Endodermal cell (in vitro differentiated cells): ENCODE results near the gene PIWIL1. TPM values are rescaled to one million over a fixed set of nuclear protein-coding genes. Genes with fewer than 3 reads are reported as not detected.

Experiments used
- DNase-seq: peaks from one replicate; pipeline ENCODE4 v3.0.0-alpha.2; 2017
- H3K27ac ChIP-seq: 2 replicates; pipeline ENCODE4 v1.5.1; 2013; ENCODE audit warnings: mild to moderate bottlenecking, low read depth, low read length, moderate library complexity
- H3K27me3 ChIP-seq: 2 replicates; pipeline ENCODE4 v1.6.1; 2013; ENCODE audit warnings: mild to moderate bottlenecking, low read length, moderate library complexity; ENCODE audit not compliant: insufficient read depth, control insufficient read depth, poor library complexity, severe bottlenecking
- H3K36me3 ChIP-seq: 2 replicates; pipeline ENCODE4 v1.7.0; 2013; ENCODE audit warnings: mild to moderate bottlenecking, low read length, moderate library complexity; ENCODE audit not compliant: control insufficient read depth, insufficient read depth
- H3K4me1 ChIP-seq: one replicate; pipeline ENCODE4 v1.7.0; 2013; ENCODE audit warnings: low read length; ENCODE audit not compliant: control insufficient read depth, insufficient read depth
- H3K4me3 ChIP-seq: 2 replicates; pipeline ENCODE4 v1.5.1; 2013; ENCODE audit warnings: mild to moderate bottlenecking, low read length, moderate library complexity
- H3K9ac ChIP-seq: 2 replicates; pipeline ENCODE4 v1.6.1; 2013; ENCODE audit warnings: mild to moderate bottlenecking, low read length, moderate library complexity; ENCODE audit not compliant: poor library complexity, severe bottlenecking; ENCODE audit errors: extremely low read depth
- H3K9me3 ChIP-seq: 2 replicates; pipeline ENCODE4 v1.6.1; 2013; ENCODE audit warnings: mild to moderate bottlenecking, low read length, moderate library complexity; ENCODE audit not compliant: control insufficient read depth
- H3K27ac Mint-ChIP-seq: 2 replicates; pipeline ENCODE4 v1.8.0; 2020; ENCODE audit warnings: mixed read lengths
- H3K27me3 Mint-ChIP-seq: 2 replicates; pipeline ENCODE4 v1.8.0; 2021; ENCODE audit warnings: mild to moderate bottlenecking, mixed read lengths; ENCODE audit not compliant: insufficient read depth
- H3K36me3 Mint-ChIP-seq: 2 replicates; pipeline ENCODE4 v1.8.0; 2020; ENCODE audit warnings: low read depth, mixed read lengths
- H3K4me1 Mint-ChIP-seq: 2 replicates; pipeline ENCODE4 v1.8.0; 2020; ENCODE audit warnings: mixed read lengths
- H3K4me3 Mint-ChIP-seq: 2 replicates; pipeline ENCODE4 v1.8.0; 2020; ENCODE audit warnings: mild to moderate bottlenecking, moderate library complexity, mixed read lengths
- H3K9me3 Mint-ChIP-seq: 2 replicates; pipeline ENCODE4 v1.8.0; 2020; ENCODE audit warnings: mild to moderate bottlenecking, mixed read lengths
- WGBS, 2 experiments: methylation state at CpG; one replicate each; pipeline versions ENCODE4 v1.1.5 to v1.1.7; 2013; ENCODE audit warnings: missing lambda C conversion rate in 2 of 2, mixed read lengths in 1 of 2; ENCODE audit not compliant: insufficient coverage in 1 of 2, insufficient read length in 1 of 2; 5-methylcytosine and 5-hydroxymethylcytosine counted together
- total RNA-seq, 2 donors: library from RNA; stranded (reverse); fragmentation: NEBNext Ultra II Directional in 1 of 2; extraction: Animal tissue kit (Norgen Biotek cat#: 25700) in 1 of 2; gene quantifications; 2 replicates in 1 of 2; 3 replicates in 1 of 2; pipeline ENCODE4 v1.2.1, GENCODE V29; 2021
- TF ChIP-seq, protein P1 (sequence below): fragments of 200-600 bp; sonication (generic); conservative IDR thresholded peaks from 2 replicates; pipeline ENCODE4 v1.5.0; 2021; ENCODE audit warnings: antibody characterized with exemption, mild to moderate bottlenecking

The PIWIL1 gene
- total RNA-seq, 2 donors from 2014 or later: not detected

DNA sequence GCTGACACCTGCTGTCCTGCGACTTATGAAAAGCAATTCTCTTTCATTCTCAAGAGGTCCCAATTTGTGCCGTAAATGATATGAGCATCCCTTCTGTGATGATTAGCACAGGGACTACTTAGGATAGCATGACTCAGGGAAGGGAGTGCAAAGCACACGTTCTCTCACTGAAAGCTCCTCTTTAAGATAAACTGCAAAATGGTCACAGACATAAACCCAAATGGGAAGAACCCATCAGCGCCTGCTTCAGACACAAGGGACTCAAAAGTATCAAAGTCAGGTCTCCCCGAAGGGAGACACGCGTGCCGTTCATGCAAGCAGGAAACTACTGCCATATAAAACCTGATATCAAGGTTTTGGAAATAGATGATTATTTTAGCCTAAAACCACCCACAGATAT lies 33.9 kb upstream of the PIWIL1 start:
- WGBS, 2 experiments: 88 to 92% methylated on average over 3 to 8 of the region's 8 CpGs
- H3K27ac ChIP-seq: no peak overlapping the region
- H3K4me3 ChIP-seq: no peak overlapping the region
- no peaks in the 10 kb centered on the region for H3K9me3 ChIP-seq
- Mint-ChIP-seq H3K36me3 (no peaks in the 10 kb centered on the region), H3K9me3 (no peaks in the 10 kb centered on the region), H3K27ac (no peak overlapping the region), H3K27me3 (peaks cover 50% of the 10 kb centered on the region), H3K4me3 (no peak overlapping the region), H3K4me1 (no peaks in the 10 kb centered on the region)
- no peaks in the 10 kb centered on the region for H3K4me1 ChIP-seq
- peak; percentile 27 for DNase-seq
- H3K9ac ChIP-seq: no peak overlapping the region
- H3K36me3 ChIP-seq: no peaks in the 10 kb centered on the region
- TF ChIP-seq, protein P1, sequence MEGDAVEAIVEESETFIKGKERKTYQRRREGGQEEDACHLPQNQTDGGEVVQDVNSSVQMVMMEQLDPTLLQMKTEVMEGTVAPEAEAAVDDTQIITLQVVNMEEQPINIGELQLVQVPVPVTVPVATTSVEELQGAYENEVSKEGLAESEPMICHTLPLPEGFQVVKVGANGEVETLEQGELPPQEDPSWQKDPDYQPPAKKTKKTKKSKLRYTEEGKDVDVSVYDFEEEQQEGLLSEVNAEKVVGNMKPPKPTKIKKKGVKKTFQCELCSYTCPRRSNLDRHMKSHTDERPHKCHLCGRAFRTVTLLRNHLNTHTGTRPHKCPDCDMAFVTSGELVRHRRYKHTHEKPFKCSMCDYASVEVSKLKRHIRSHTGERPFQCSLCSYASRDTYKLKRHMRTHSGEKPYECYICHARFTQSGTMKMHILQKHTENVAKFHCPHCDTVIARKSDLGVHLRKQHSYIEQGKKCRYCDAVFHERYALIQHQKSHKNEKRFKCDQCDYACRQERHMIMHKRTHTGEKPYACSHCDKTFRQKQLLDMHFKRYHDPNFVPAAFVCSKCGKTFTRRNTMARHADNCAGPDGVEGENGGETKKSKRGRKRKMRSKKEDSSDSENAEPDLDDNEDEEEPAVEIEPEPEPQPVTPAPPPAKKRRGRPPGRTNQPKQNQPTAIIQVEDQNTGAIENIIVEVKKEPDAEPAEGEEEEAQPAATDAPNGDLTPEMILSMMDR: no peak
- peaks cover 10% of the 10 kb centered on the region for H3K27me3 ChIP-seq

DNA sequence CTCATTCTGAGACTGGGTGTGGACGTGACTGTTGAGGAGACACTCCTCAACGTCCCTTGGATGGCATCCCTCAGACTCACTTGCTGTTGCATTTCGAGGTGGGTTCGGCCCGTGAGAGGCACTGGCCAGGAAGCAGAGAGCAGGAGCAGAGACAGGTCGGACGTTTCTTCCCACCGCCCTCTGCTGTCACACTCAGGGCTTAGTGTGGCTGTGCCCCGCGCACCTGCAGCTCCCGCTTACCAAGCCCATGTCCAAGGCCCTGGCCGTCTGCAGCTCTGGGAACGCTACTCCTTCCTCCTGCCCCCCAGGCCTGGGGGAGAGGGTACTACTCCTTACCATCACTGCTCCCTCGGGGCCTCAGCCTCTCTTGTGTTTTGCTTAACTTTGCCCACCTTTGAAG lies 29.8 kb upstream of the PIWIL1 start:
- Mint-ChIP-seq H3K9me3 (peaks cover under 1% of the 10 kb centered on the region), H3K4me3 (no peak overlapping the region), H3K4me1 (no peaks in the 10 kb centered on the region), H3K27ac (no peak overlapping the region), H3K36me3 (no peaks in the 10 kb centered on the region), H3K27me3 (peaks cover 45% of the 10 kb centered on the region)
- Histone ChIP-seq H3K9me3 (no peaks in the 10 kb centered on the region), H3K9ac (no peak overlapping the region), H3K27ac (no peak overlapping the region), H3K4me3 (no peak overlapping the region), H3K27me3 (peaks cover 10% of the 10 kb centered on the region), H3K36me3 (no peaks in the 10 kb centered on the region), H3K4me1 (no peaks in the 10 kb centered on the region)
- DNase-seq: peak; percentile 36
- TF ChIP-seq, protein P1: no peak
- 86 to 93% methylated on average over 13 to 14 of the region's 14 CpGs for WGBS, 2 experiments

DNA sequence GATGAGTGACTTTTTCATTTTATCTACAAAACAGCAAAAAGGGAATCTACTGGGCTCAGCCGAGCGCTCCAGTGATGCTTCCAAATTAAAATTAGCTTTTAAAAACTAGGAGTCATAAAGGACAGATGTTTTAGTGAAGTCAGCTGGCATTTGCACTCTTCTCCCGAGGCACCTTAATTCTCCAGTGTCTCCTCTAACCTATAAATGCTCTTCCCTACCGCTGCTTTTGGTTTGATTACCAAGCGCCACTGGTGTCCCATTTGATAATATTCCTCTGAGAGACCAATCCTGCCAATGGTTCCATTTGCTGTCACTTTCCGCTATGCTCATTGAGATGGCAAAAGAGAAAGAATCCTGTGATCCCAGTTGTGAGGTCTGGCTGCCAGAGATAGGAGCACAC lies 29.3 kb upstream of the PIWIL1 start:
- TF ChIP-seq, protein P1: no peak
- peaks cover 10% of the 10 kb centered on the region for H3K27me3 ChIP-seq

More for the DNA sequence above, 29.3 kb upstream of the PIWIL1 start:
- H3K27ac Mint-ChIP-seq: no peak overlapping the region
- H3K9me3 Mint-ChIP-seq: peaks cover 2% of the 10 kb centered on the region
- Histone ChIP-seq H3K27ac (no peak overlapping the region), H3K36me3 (no peaks in the 10 kb centered on the region), H3K4me3 (no peak overlapping the region), H3K9ac (no peak overlapping the region), H3K9me3 (no peaks in the 10 kb centered on the region), H3K4me1 (no peaks in the 10 kb centered on the region)
- peak; percentile 18 for DNase-seq
- H3K27me3 Mint-ChIP-seq: peaks cover 43% of the 10 kb centered on the region
- H3K4me3 Mint-ChIP-seq: no peak overlapping the region
- H3K36me3 Mint-ChIP-seq: no peaks in the 10 kb centered on the region
- 89 to 95% methylated on average over 5 to 6 of the region's 6 CpGs for WGBS, 2 experiments
- no peaks in the 10 kb centered on the region for H3K4me1 Mint-ChIP-seq
